Measurements from ENCODE around the gene S1PR4. TPM values are rescaled to one million over a fixed set of nuclear protein-coding genes. Genes with fewer than 3 reads are reported as not detected.

Gene S1PR4
- total and polyA plus RNA-seq, 2 experiments from 2014 or later: not detected

GRCh38 chr19:3145909-3146676 lies 32.5 kb upstream of the S1PR4 start:
- WGBS, 2 experiments (ENCODE audit: low coverage in 1 of 2, low lambda C conversion rate in 2 of 2, missing lambda C conversion rate in 2 of 2): 72 to 79% methylated on average over 19 to 20 of the region's 20 CpGs
- Histone ChIP-seq H3K9ac (no peak overlapping the region), H3F3A (ENCODE audit: insufficient read depth) (peaks cover 16% of the 10 kb centered on the region), H3K36me3 (ENCODE audit: low read depth) (no peaks in the 10 kb centered on the region), H4K20me1 (ENCODE audit: insufficient read depth) (no peaks in the 10 kb centered on the region), H3K4me2 (ENCODE audit: unreplicated experiment) (no peak overlapping the region), H3K4me3 (no peak overlapping the region), H3K27ac (no peak overlapping the region), H2AFZ (no peak overlapping the region), H3K9me3 (ENCODE audit: low read depth) (no peaks in the 10 kb centered on the region), H3K27me3 (replicated peaks; ENCODE audit: insufficient read depth) (no peaks in the 10 kb centered on the region), H3K9me2 (ENCODE audit: insufficient read depth) (no peaks in the 10 kb centered on the region), H3K4me1 (ENCODE audit: insufficient read depth) (peaks cover 13% of the 10 kb centered on the region), H3K79me2 (ENCODE audit: insufficient read depth) (no peaks in the 10 kb centered on the region)
- no peak for TF ChIP-seq EZH2 (IDR thresholded peaks at IDR 0.05; ENCODE audit: insufficient read depth, poor library complexity, severe bottlenecking)
- TF ChIP-seq EZH2phosphoT487 (IDR thresholded peaks at IDR 0.05; ENCODE audit: insufficient read depth, low read depth): no peak
- DNase-seq: no peak
- in situ Hi-C loops (cut with MboI): no loop called here

GRCh38 chr19:3146677-3147100 lies 31.9 kb upstream of the S1PR4 start:
- in situ Hi-C loops (cut with MboI): no loop called here
- H3K27me3 ChIP-seq (replicated peaks; ENCODE audit: insufficient read depth): no peaks in the 10 kb centered on the region
- no peaks in the 10 kb centered on the region for H4K20me1 ChIP-seq (ENCODE audit: insufficient read depth)
- no peak overlapping the region for H3K4me3 ChIP-seq
- WGBS, 2 experiments (ENCODE audit: low coverage in 1 of 2, low lambda C conversion rate in 2 of 2, missing lambda C conversion rate in 2 of 2): 57 to 79% methylated on average over 4 to 5 of the region's 5 CpGs
- DNase-seq: no peak
- no peaks in the 10 kb centered on the region for H3K9me3 ChIP-seq (ENCODE audit: low read depth)
- H3K36me3 ChIP-seq (ENCODE audit: low read depth): no peaks in the 10 kb centered on the region
- H3K27ac ChIP-seq: no peak overlapping the region
- H3K9me2 ChIP-seq (ENCODE audit: insufficient read depth): no peaks in the 10 kb centered on the region
- H3K79me2 ChIP-seq (ENCODE audit: insufficient read depth): no peaks in the 10 kb centered on the region
- H2AFZ ChIP-seq: no peak overlapping the region
- TF ChIP-seq EZH2 (IDR thresholded peaks at IDR 0.05; ENCODE audit: insufficient read depth, poor library complexity, severe bottlenecking): no peak
- no peak for TF ChIP-seq EZH2phosphoT487 (IDR thresholded peaks at IDR 0.05; ENCODE audit: insufficient read depth, low read depth)
- H3K4me2 ChIP-seq (ENCODE audit: unreplicated experiment): no peak overlapping the region
- peaks cover 10% of the 10 kb centered on the region for H3F3A ChIP-seq (ENCODE audit: insufficient read depth)
- no peak overlapping the region for H3K9ac ChIP-seq
- peaks cover 8% of the 10 kb centered on the region for H3K4me1 ChIP-seq (ENCODE audit: insufficient read depth)

GRCh38 chr19:3148503-3148902 lies 30.1 kb upstream of the S1PR4 start:
- TF ChIP-seq EZH2 (IDR thresholded peaks at IDR 0.05; ENCODE audit: insufficient read depth, poor library complexity, severe bottlenecking) (no peak), EZH2phosphoT487 (IDR thresholded peaks at IDR 0.05; ENCODE audit: insufficient read depth, low read depth) (no peak)
- 80 to 90% methylated on average over 1 to 20 of the region's 20 CpGs for WGBS, 2 experiments (ENCODE audit: low coverage in 1 of 2, low lambda C conversion rate in 2 of 2, missing lambda C conversion rate in 2 of 2)
- Histone ChIP-seq H3K27ac (no peak overlapping the region), H3K4me1 (ENCODE audit: insufficient read depth) (no peaks in the 10 kb centered on the region), H3K9me3 (ENCODE audit: low read depth) (no peaks in the 10 kb centered on the region), H3K9ac (no peak overlapping the region), H3K79me2 (ENCODE audit: insufficient read depth) (no peaks in the 10 kb centered on the region), H2AFZ (no peak overlapping the region), H3K4me2 (ENCODE audit: unreplicated experiment) (no peak overlapping the region), H4K20me1 (ENCODE audit: insufficient read depth) (no peaks in the 10 kb centered on the region), H3K36me3 (ENCODE audit: low read depth) (no peaks in the 10 kb centered on the region), H3K27me3 (replicated peaks; ENCODE audit: insufficient read depth) (no peaks in the 10 kb centered on the region), H3F3A (ENCODE audit: insufficient read depth) (no peaks in the 10 kb centered on the region), H3K4me3 (no peak overlapping the region), H3K9me2 (ENCODE audit: insufficient read depth) (no peaks in the 10 kb centered on the region)
- no peak for DNase-seq
- in situ Hi-C loops (cut with MboI): no loop called here

GRCh38 chr19:3149089-3149488 lies 29.5 kb upstream of the S1PR4 start:
- H3K9me3 ChIP-seq (ENCODE audit: low read depth): no peaks in the 10 kb centered on the region
- no peak for DNase-seq
- no peak overlapping the region for H2AFZ ChIP-seq
- H3K79me2 ChIP-seq (ENCODE audit: insufficient read depth): no peaks in the 10 kb centered on the region
- no peaks in the 10 kb centered on the region for H4K20me1 ChIP-seq (ENCODE audit: insufficient read depth)
- H3K4me1 ChIP-seq (ENCODE audit: insufficient read depth): no peaks in the 10 kb centered on the region
- no peaks in the 10 kb centered on the region for H3K27me3 ChIP-seq (replicated peaks; ENCODE audit: insufficient read depth)
- no peak for TF ChIP-seq EZH2phosphoT487 (IDR thresholded peaks at IDR 0.05; ENCODE audit: insufficient read depth, low read depth)
- no peak for TF ChIP-seq EZH2 (IDR thresholded peaks at IDR 0.05; ENCODE audit: insufficient read depth, poor library complexity, severe bottlenecking)
- H3K9me2 ChIP-seq (ENCODE audit: insufficient read depth): no peaks in the 10 kb centered on the region
- H3F3A ChIP-seq (ENCODE audit: insufficient read depth): no peaks in the 10 kb centered on the region
- H3K9ac ChIP-seq: no peak overlapping the region
- no peak overlapping the region for H3K4me3 ChIP-seq
- WGBS, 2 experiments (ENCODE audit: low coverage in 1 of 2, low lambda C conversion rate in 2 of 2, missing lambda C conversion rate in 2 of 2): 78% methylated on average over 6 of the region's 6 CpGs
- no peak overlapping the region for H3K27ac ChIP-seq
- in situ Hi-C loops (cut with MboI): no loop called here
- H3K4me2 ChIP-seq (ENCODE audit: unreplicated experiment): no peak overlapping the region
- H3K36me3 ChIP-seq (ENCODE audit: low read depth): no peaks in the 10 kb centered on the region
